Stimulated activated naive CD8-positive, alpha-beta T cell treated with anti-CD3 and anti-CD28 coated beads, Interleukin-15, Interleukin-2, amounts not matched to agents 100 U/mL and 50 U/mL, for 24 hours (primary cell): ENCODE data around the gene HSPA6.
A peak's percentile ranks its signal among the peaks of the same experiment; 100 is the strongest.
"Not testable (repeated sequence)": the region's sequence is repeated elsewhere in the genome, so short reads cannot be mapped to it uniquely, and the experiment has no call there.

Source experiments
- ATAC-seq: fragments of 150-1000 bp; cut with Tn5 transposase; one replicate; pipeline ENCODE4 v1.10.0; 2021
- DNase-seq: peaks from one replicate; pipeline ENCODE4 v3.0.0; 2021

HSPA6 gene

GRCh38 chr1:161523817-161524741 lies at the start of gene HSPA6:
Gene HSPA6 (plus strand): TSS chr1:161524540. CDS start chr1:161524659, 119 bp downstream.
- peak; percentile 74 for DNase-seq
- ATAC-seq = peak; percentile 76

GRCh38 chr1:161477711-161478110 lies 46.6 kb upstream of the HSPA6 start:
- not testable (repeated sequence) for DNase-seq, ATAC-seq

DNA sequence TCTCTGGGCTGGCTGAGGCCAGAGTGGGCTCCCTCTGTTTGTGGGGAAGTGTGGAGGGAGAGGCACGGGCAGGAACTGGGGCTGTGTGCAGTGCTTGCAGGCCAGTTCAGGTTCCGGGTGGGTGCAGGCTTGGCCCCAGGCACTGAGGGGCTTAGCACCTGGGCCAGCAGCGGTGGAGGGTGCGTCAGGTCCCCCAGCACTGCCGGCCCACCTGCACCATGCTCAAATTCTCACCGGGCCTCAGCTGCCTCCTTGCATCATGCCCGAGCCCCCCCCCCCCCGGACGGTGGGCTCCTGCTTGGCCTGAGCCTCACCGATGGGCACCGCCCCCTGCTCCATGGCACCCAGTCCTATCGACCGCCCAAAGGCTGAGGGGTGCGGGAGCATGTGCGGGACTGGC lies 45.4 kb upstream of the HSPA6 start:
- DNase-seq (no peak), ATAC-seq (no peak)

GRCh38 chr1:161480381-161481035 lies 43.8 kb upstream of the HSPA6 start:
- no peak for ATAC-seq
- DNase-seq = no peak

- ATAC-seq (peak; percentile 43), DNase-seq (no peak)
These were observed 42.5 kb upstream of the HSPA6 start for GRCh38 chr1:161481624-161482392.

DNA sequence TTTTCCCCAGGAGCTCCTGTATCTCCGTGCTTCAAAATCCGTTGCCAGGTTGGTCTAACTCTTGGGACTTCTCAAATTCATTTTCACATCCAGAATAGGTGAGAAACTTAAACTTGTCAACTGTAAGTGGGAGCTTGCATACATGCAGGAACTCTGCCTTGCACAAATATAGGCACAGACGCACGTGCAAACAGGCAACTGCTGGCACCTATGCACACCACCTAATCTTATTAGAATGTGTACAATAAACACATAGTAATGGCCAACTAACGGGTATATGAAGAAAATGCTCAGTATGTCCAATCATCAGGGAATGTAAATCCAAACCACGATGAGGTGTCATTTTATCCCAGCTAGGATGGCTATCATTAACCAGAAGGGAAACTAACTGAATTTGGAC lies 41.7 kb upstream of the HSPA6 start:
- DNase-seq (no peak), ATAC-seq (no peak)

- ATAC-seq (no peak), DNase-seq (no peak)
These were observed 41.0 kb upstream of the HSPA6 start for GRCh38 chr1:161483361-161483760.

- ATAC-seq (no peak), DNase-seq (no peak)
These were observed 39.7 kb upstream of the HSPA6 start for GRCh38 chr1:161484613-161485012.

DNA sequence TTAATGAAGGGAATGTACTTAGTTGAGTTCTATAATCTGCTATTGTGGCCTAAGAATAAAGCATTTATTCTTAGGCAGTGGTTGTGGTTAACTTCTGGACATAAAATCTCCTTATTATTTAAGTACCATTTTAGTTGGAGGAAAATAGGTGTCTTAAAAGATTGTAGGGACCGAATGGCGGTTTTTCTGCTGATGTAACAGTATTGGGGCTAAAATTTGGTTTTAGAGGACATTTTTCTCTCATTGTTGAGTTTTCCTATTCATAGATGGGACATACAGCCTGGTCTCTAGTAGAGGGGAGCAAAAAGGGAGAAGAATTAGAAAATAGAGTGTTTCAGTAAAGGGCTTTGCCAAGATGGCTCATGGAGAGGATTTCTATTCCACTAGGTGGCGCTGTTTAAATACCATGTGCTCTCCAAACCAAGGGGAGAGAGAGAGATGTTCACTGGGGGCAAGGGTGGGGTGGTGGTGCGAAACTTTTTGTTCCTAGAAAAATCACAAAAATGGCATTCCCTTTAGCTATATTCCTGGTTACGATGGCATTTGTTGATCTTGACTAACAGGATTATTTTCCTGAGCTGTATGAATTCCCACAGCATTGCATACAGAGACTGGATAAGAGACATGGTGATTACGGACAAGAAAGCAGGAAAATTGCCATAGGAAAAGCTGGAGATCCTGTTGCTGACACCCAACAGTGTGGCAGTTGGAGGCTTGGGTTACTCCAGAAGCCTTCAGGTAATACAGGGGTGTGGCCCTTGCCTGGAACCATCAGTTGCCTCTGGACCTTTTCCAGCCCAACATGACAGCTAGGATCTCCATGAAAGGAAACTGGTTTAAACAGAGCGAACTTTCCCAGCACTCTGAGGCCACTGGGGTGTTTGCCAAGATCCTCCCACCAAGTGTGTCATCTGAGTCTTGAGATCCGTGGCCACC lies 37.3 kb upstream of the HSPA6 start:
- no peak for ATAC-seq
- DNase-seq = peak; percentile 27

GRCh38 chr1:161491472-161491871 lies 32.9 kb upstream of the HSPA6 start:
- ATAC-seq = no peak
- no peak for DNase-seq

DNA sequence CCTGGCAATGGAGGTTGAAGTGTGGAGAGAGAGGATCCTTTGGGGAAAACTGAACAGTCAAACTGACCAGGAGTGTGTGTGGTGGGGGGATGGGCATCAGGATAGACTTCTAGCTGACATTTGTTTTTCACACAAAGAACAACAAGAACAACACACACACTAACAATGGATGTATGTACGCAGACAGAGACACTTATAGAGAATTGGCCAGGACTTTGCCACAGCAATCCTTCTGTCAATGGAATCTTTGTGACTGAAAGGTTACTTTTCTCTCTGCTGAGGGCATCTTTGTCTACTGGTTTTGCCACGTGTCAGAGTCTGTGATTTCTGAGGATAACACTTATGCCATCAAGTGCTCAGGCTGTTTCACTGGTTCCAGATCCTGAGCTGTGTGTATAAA lies 31.5 kb upstream of the HSPA6 start:
- no peak for DNase-seq
- no peak for ATAC-seq

DNA sequence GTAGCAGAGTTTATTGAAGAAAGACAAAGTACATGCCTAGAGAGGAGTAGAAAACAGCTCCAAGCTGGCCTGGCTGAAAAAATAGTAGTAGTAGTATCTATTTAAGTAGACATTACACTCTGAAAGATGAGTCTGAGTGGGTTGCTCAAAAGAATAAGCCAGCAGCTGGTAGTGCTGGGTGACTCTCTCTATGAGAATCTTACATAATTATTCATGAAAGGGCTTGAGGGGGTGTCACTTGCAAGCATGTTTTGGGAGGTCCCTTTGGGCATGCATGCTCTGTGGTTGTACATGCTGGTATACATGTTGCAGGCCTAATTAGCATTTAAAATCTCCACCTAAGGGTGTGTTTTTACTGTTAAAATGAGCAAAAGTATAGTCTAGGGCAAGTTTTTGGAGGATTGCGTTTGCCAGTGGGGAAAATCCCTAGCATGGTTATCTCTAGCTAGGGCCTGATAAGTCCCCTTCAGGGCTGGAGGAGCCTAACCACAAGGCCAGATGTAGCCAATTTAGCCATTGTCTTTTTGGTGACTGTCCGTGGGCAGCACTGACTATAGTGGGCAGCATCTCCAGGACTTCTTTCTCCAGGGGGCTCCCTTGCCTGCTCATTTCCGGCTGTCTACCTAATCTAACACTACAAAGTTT lies 30.1 kb upstream of the HSPA6 start:
- no peak for ATAC-seq

DNA sequence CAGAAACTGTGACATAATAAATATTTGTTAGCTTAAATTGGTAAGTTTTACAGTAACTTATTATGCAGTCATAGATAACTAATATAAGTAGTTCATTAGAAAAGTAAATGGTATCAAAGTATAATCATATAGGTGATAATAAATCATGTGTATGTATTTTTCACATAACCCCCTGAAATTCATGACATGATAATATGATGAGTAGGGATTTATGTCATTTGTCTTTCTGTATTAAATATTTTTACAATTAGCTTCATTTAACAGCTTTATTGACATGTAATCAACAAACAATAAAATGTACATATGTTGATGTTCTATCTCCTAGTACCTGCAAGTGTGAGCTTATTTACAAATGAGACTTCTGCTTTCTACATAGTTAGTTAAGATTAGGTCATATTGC lies 28.9 kb upstream of the HSPA6 start:
- DNase-seq = no peak
- ATAC-seq = no peak

More for the DNA sequence above, 30.1 kb upstream of the HSPA6 start:
- no peak for DNase-seq

DNA sequence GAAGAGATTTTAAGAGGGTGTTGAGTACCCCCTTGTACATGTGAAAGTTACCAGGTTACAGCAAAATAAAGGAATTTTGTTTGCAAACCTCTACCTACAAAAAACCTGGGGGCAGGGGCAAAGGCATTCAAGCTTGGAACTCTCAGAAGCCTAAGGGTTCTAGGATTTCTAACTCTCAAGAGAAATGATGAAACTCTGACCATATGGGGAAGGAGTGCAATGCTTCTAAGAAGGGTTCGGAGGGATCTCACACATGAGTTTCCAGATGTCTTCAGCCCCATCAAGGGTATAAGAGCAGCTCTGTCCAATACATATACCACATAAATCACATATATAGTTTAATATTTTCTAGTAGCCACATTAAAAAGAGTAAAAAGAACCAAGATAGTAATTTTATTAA lies 26.4 kb upstream of the HSPA6 start:
- no peak for DNase-seq
- no peak for ATAC-seq

- DNase-seq = no peak
- no peak for ATAC-seq
These were observed 25.7 kb upstream of the HSPA6 start for GRCh38 chr1:161498646-161499045.

- no peak for ATAC-seq
- DNase-seq = no peak
These were observed 25.0 kb upstream of the HSPA6 start for GRCh38 chr1:161499099-161500039.

DNA sequence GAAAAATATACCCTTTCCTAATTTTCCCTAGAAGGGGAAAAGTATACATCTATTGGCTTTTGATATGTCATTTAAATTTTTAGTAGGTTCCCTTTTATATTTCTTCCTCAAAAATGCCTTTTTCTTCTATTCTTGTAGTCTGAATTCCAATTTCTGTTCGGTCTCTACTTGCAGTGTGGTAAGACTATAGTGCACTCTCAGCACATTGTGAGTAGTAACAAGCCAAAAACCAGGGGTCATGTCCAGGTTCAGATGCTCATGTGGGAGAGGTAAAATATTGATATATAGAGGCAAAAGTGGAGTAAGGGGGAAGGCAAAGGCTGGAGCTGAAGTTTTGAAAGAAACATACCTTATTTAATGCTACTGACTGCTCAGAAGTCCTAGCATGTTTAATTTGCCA lies 23.1 kb upstream of the HSPA6 start:
- ATAC-seq = no peak

DNA sequence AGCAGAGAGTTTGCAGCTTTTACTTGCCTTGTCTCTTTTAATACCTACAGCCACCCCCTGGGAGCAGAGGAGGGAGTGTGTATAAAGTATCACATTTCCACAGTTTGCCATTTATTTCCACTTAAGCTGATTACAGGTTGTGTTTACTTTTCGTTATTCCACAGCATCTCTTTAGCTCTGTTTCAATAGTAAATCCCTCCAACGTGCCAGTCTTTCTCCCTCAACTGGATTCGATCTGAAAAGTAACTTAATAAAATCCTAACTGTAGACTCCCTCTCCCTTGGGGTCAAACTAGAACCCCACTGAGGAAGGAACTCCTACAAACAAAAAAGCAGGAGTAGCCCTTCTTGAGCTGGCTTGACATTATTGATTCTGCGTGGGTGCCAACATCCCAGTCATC lies 22.2 kb upstream of the HSPA6 start:
- DNase-seq = no peak
- no peak for ATAC-seq

More for the DNA sequence above, 23.1 kb upstream of the HSPA6 start:
- DNase-seq = no peak

GRCh38 chr1:161502641-161503393 lies 21.5 kb upstream of the HSPA6 start:
- DNase-seq (no peak), ATAC-seq (no peak)
